CD4-positive, alpha-beta T cell treated with Interleukin-2 at 100 ng/mL for 4 hours (primary cell): Measurements from ENCODE around the gene TMEM239.
"Not testable (repeated sequence)": the region's sequence is repeated elsewhere in the genome, so short reads cannot be mapped to it uniquely, and the experiment has no call there.

Experiments
- DNase-seq: peaks from one replicate; pipeline ENCODE4 v3.0.0-alpha.2; 2020; ENCODE audit warnings: low spot score

Gene TMEM239

DNA sequence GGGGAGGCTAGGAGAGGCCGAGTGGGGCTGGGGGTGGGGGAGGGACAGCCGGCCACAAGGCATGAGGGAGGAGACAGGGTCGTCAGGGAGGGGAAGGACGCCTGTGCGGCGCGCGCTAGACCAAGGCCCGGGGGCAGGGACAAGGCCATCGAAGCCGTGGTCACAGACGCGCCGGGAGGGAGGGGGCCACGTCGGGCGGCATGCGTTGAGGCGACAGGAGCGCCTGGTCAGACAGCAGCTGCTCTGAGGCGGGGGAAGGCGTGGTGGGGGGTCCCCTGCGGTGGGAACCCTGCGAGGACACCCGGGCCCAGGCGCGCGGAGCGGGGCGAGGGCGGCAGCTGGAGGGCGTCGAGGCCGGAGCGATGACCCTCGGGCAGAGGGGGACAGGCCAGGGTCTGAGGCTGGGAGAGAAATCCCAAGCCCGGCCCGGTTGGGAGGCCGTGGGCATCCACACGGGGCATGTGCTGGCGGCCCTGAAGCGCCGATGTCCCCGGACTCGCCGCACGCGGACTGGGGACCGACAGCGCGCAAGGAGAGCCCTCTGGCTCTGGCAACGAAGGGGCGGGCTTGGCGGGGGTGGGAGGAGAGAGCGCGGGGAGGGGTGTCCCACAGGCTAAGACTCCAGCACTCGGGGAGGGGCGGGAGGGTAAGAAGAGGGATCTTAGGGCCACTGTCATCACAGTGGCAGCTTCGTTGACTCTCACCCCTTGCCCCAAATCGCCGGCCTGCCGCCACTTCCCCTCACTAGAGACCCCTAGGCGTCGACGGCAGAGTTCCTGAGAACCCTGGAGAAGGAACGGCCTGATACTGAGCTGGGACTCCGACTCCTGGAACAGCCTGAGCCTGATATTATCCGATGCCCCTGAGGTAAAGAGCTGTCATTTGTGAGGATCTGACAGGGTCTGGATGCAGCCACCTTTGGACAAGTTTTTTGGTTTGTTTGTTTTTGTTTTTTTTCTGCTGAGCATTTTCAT, 5.0 kb downstream of the TMEM239 start:
- no peak for DNase-seq

GRCh38 chr20:2822073-2822472, 5.9 kb downstream of the TMEM239 start:
- peak; percentile 54 for DNase-seq

DNA sequence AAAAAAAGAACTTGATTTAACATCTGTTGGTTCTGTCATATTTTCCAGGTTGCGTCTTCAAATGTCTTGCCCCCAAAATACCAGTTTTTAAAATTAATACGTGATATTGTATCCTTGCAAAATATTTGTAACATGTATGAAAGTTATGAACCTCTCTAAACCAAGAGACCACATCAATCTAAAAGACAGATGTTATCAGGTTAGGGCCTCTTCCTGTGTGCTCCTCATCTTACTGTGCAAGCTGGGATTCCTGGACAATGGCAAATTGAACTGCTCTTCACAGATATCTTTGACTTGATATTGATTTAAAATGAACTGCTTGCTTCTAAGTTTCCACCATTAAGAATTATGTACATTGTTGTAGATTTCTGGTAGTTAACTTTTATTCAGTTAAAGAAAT, 9.6 kb downstream of the TMEM239 start:
- no peak for DNase-seq

- no peak for DNase-seq
Observed at GRCh38 chr20:2826655-2827054, 10.5 kb downstream of the TMEM239 start.

- no peak for DNase-seq
Observed at GRCh38 chr20:2829376-2829775, 13.2 kb downstream of the TMEM239 start.

GRCh38 chr20:2831206-2831605, 15.0 kb downstream of the TMEM239 start:
- not testable (repeated sequence) for DNase-seq

- DNase-seq: no peak
Observed at GRCh38 chr20:2833761-2834160, 17.6 kb downstream of the TMEM239 start.

- DNase-seq: no peak
Observed at GRCh38 chr20:2834401-2835110, 18.4 kb downstream of the TMEM239 start.

GRCh38 chr20:2835331-2835796, 19.2 kb downstream of the TMEM239 start:
- no peak for DNase-seq

DNA sequence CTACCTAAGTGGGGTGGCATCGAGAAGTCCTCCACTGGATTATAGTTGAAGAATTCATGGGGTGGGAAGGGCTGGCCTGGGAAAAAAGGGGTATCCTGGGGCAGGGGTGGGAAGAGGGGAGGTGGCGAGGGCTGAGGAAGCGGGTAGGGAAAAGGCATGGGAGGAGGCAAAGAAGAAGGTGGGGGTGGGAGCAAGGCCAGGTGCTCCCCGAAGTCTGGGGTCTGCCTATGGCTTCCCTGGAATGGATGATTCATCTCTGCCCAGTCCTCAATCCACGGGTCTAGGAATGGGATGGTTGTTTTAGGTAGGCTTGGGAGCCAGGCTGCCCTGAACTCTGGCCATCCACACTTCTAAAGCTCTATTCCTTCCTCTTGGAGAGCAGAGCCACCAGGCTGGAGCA, 19.9 kb downstream of the TMEM239 start:
- no peak for DNase-seq

DNA sequence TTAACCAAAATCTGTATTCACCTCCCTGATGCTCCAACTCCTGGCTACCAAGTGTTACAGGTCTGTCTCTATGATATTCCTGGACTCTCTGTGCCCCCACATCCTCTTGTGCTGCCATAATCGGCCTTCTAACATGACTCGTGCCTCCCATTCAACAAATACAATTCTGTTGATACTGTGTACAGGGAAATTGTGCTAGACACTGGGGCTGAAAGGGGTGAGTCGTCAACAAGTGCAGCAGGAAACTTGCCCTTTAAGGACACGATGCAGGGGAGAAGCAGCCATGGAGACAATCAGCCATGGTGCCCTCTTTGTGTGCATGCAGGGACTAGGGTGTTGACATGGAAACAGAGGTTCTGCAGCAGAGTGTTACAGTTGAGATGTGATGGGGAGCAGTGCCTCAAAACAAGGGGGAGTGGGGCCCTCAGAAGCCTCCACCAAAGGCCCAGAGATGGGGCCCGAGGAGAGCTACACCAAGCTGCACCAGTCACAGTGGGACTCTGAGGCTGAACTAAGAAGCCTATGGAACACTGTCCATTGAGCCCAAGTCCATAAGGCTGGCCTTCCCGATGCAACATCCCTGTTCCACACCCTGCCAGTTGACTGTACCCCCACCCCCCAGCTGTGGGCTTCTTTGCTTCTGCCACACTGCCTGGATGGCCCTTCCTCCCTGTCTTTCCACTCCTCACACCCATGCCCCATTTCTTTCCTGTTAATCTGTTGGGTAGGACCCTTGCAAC, 21.2 kb downstream of the TMEM239 start:
- no peak for DNase-seq

GRCh38 chr20:2838170-2838797, 22.1 kb downstream of the TMEM239 start:
- no peak for DNase-seq

DNA sequence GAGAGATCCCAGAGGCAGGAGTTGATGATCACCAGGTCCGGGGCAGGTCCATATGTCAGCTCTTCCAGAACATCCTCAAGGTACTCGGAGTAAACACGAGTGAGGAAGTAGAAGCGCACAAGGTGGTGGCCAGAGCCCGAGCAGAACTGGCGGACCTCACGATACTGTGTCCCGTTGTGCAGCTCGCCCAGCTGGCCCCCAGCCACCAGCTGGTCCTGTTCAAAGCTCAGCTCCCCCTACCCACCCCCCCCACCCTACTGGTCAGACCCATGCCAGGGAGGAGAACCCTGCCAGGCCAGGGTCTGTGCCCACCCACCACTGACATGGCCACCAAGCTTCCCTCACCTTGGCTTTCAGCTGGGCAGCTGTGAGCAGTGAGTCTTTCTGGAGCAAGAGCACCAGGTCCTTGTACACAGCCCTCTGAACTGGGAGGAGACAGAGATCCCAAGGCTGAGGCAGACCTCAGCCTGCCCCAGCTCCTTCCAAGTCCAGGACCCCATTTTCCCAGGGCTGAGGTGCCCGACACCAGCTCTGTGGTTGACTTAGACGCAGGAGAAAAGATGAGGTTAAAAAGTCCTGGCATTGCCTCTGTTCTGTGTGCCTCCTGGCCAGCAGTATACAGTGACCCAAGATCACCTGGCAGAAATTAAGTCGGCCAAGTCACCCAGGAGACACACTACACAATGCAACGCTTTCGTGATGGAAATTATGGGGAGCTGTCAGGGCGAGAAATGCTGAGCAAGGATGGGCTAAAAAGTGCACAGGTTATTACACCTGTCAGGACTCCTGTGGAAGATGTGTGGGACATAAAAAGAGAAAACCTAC, 22.9 kb downstream of the TMEM239 start:
- no peak for DNase-seq

- no peak for DNase-seq
Observed at GRCh38 chr20:2839732-2840137, 23.6 kb downstream of the TMEM239 start.

GRCh38 chr20:2840138-2840966, 24.2 kb downstream of the TMEM239 start, which contains the start of the genes PCED1A and VPS16:
Gene PCED1A (minus strand): TSS chr20:2840655. CDS start chr20:2839912, 743 bp downstream.
Gene VPS16 (plus strand): TSS chr20:2840745. CDS start chr20:2840775, 30 bp downstream.
- peak; percentile 87 for DNase-seq

DNA sequence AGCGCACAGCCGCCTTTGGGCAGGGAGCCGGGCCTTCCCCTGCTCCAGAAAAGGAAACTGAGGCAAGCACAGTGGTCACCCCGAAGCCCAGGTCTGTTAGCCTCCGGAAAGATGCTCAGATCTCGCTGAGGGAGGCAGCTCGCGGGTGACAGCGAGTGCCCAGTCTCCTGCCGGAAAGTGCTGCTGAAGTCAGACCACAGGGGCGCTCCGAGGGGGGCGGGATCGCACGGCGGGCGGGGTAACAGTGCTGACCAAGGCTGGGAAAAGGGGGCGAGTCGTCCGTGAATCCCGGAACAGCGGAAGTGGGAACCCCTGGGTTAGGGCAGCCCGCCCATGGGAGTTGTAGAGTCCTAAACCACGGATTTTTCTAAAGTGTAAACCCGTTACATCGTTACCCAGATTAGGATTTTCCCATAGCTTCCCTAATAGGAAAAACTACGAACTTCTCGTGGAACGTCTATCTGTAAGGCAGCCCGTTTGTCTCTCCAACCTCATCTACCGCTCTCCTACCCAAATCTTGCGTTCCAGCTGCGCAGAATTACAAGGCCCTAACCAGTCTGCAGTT, 24.9 kb downstream of the TMEM239 start:
- peak; percentile 18 for DNase-seq

GRCh38 chr20:2845607-2846006, 29.4 kb downstream of the TMEM239 start:
- DNase-seq: no peak

GRCh38 chr20:2846698-2847097, 30.5 kb downstream of the TMEM239 start:
- DNase-seq: no peak

DNA sequence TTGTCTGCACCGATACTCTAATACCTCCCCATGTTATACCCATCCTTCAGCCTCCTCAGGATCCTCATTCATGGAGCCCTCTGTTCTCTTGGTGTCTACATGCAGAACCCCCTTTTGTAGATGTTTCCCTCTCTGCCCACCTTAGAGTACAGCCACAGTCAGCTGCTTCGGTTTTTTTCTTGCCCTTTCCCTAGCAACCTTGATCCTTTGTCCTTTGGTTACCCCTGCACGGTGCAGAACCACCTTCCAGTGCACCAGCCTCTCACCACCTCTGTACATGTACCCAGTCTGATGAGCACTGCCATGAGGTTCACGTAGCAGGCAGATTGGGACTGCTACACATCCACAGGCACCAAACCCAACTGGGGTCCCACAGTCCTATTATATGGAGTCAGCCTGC, 31.6 kb downstream of the TMEM239 start:
- no peak for DNase-seq
